Neural cell (in vitro differentiated cells): ENCODE results near the gene JPH4.

Experiments
- CTCF ChIP-seq: fragments of 450-650 bp; IDR thresholded peaks from 2 replicates; pipeline ENCODE4 v1.5.1; 2014; ENCODE audit warnings: antibody characterized with exemption, mild to moderate bottlenecking, moderate library complexity; ENCODE audit not compliant: poor library complexity, severe bottlenecking
- RAD21 ChIP-seq: fragments of 450-650 bp; conservative IDR thresholded peaks from 2 replicates; pipeline ENCODE4 v1.6.1; 2014; ENCODE audit warnings: antibody characterized with exemption, mild to moderate bottlenecking, moderate library complexity

- TF ChIP-seq CTCF (no peak), RAD21 (no peak)
Observed at GRCh38 chr14:23610090-23610814, 31.7 kb upstream of the JPH4 start.
